GM23248 (cell line): Measurements from ENCODE around the gene CFAP43.

ENCODE experiments used
- EZH2 ChIP-seq: fragments of 200-600 bp; sonication (generic); IDR thresholded peaks from 2 replicates; pipeline ENCODE4 v1.6.1; 2018; ENCODE audit warnings: antibody characterized with exemption, mild to moderate bottlenecking; ENCODE audit not compliant: insufficient read depth, poor library complexity, severe bottlenecking
- EZH2phosphoT487 ChIP-seq: fragments of 200-600 bp; sonication (generic); IDR thresholded peaks from 2 replicates; pipeline ENCODE4 v1.6.1; 2018; ENCODE audit warnings: antibody characterized with exemption, moderate library complexity, mild to moderate bottlenecking, low read depth; ENCODE audit not compliant: insufficient read depth

DNA sequence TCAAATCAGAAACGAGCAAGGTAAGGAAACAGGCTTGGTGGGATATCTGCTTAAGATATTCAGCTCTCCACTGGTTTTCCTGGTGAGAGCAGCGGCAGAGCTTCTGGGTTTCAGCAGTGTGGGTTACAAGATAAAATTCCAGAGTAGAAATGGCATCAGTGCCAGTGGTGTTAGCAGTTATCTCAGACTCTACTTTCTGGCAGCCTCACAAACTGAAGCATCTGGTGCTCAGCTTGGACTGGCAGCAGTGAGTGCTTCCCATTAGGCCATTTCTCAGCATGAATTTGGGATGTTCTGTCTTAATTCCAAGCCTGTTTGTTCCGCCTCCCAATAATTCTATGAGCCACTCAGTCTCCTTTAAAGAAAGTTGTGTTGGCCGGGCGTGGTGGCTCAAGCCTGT, 29.9 kb upstream of the CFAP43 start:
- TF ChIP-seq EZH2 = no peak
- TF ChIP-seq EZH2phosphoT487 = no peak
